NCI-H2107 (cell line): ENCODE results near the gene CHIT1.

Experiments
- DNase-seq: peaks from one replicate; lab custom pipeline; 2025; lab: John Stamatoyannopoulos, UW

The CHIT1 gene

GRCh38 chr1:203216274-203217138 lies 13.0 kb downstream of the CHIT1 start:
- peak; percentile 76 for DNase-seq

- peak; percentile 50 for DNase-seq
Observed at GRCh38 chr1:203215573-203215972, 13.9 kb downstream of the CHIT1 start.

- no peak for DNase-seq
Observed at GRCh38 chr1:203214871-203215270, 14.6 kb downstream of the CHIT1 start.

- DNase-seq = no peak
Observed at GRCh38 chr1:203213126-203213525, 16.3 kb downstream of the CHIT1 start.

GRCh38 chr1:203211812-203212211 lies 17.7 kb downstream of the CHIT1 start:
- no peak for DNase-seq

- no peak for DNase-seq
Observed at GRCh38 chr1:203210988-203211387, 18.5 kb downstream of the CHIT1 start.

GRCh38 chr1:203210350-203210749 lies 19.1 kb downstream of the CHIT1 start:
- DNase-seq = no peak

- no peak for DNase-seq
Observed at GRCh38 chr1:203208181-203208580, 21.3 kb downstream of the CHIT1 start.

GRCh38 chr1:203207751-203208150 lies 21.7 kb downstream of the CHIT1 start:
- DNase-seq = no peak

GRCh38 chr1:203206129-203206687 lies 23.3 kb downstream of the CHIT1 start:
- no peak for DNase-seq

GRCh38 chr1:203204756-203205155 lies 24.7 kb downstream of the CHIT1 start:
- DNase-seq = no peak

GRCh38 chr1:203202431-203203245 lies 26.8 kb downstream of the CHIT1 start:
- no peak for DNase-seq

- DNase-seq = no peak
Observed at GRCh38 chr1:203201516-203202205, 27.8 kb downstream of the CHIT1 start.

- DNase-seq = no peak
Observed at GRCh38 chr1:203200916-203201315, 28.6 kb downstream of the CHIT1 start.

- DNase-seq = no peak
Observed at GRCh38 chr1:203199816-203200571, 29.5 kb downstream of the CHIT1 start.

GRCh38 chr1:203199481-203199815 lies 30.0 kb downstream of the CHIT1 start:
- no peak for DNase-seq

- DNase-seq = no peak
Observed at GRCh38 chr1:203199002-203199401, 30.5 kb downstream of the CHIT1 start.

GRCh38 chr1:203197625-203198024 lies 31.8 kb downstream of the CHIT1 start:
- no peak for DNase-seq

GRCh38 chr1:203196371-203196770 lies 33.1 kb downstream of the CHIT1 start:
- no peak for DNase-seq

- DNase-seq = no peak
Observed at GRCh38 chr1:203190949-203191348, 38.5 kb downstream of the CHIT1 start.

GRCh38 chr1:203189951-203190352 lies 39.5 kb downstream of the CHIT1 start:
- DNase-seq = no peak
